Measurements from ENCODE around the gene CRACR2A.

The CRACR2A gene

GRCh38 chr12:3681595-3682061 lies 71.3 kb downstream of the CRACR2A start:
- no peak for DNase-seq

DNA sequence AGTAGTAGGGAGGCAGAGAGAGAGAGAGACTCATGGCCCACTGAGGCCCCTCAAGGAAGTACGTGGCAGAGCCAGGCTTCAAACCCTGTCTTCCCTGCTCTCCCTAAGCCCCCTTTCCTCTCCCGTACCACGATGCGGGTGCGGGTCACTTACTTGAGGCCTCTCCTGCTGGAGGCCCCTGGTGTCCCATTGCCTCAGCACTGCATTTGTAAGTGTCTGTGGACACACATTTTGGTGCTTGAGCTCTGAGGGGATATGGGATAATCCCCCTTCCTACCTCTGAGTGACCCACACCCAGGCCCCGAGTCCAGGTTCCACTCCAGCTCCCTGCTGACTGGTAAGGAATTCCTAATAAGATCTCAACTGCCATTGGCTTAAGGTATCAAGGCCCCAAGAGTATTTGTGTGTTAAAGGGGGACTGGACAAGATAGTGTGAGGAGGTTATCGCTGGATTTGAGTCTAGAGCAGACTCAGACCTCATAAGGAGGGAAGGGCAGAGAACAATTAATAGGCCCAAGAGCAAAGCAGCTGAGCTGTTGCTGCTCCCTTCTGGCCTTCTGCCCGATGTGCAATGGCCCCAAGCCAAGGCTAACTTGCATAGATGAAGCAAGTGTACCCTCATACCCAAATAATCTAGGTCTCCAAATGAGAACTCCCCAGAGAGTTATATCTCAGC lies 71.9 kb downstream of the CRACR2A start:
- no peak for DNase-seq

GRCh38 chr12:3679831-3680230 lies 73.1 kb downstream of the CRACR2A start:
- no peak for DNase-seq

GRCh38 chr12:3677609-3678008 lies 75.3 kb downstream of the CRACR2A start:
- no peak for DNase-seq

DNA sequence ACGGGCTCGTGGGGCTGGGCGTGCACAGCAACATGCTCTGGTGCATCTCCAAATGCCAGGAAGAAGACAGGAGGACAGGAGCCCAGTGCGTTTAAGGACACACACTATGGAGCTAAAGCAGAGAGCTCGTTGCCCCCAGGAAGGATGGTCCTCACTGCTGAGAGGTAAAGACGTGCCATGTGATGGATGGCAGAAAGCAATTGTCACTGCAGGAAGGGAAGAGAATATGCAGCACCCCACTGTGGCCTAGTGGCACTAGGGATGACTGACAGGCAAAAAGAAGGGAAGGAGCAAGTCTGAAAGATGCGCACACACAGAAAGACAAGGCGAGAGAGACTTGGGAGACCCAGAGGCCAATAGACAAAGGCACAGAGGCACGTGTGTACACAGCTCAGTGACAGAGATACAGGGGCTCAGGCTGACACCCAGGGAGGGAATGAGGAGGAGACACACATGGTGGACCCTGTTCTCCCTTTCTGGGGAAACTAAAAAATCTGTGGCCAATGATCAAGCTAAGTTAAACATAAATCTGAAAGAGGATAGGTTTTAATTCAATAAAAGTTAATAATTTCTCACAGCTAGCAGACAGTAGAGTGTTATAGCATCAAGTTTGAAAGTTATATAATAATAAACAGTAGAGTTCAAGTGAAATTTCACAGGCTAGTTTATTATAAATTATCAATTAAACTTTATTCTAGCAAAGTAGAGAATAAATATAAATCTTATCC lies 78.8 kb downstream of the CRACR2A start:
- no peak for DNase-seq

- DNase-seq = no peak
Measured at GRCh38 chr12:3672113-3672509, 80.8 kb downstream of the CRACR2A start.

GRCh38 chr12:3671330-3672112 lies 81.4 kb downstream of the CRACR2A start:
- DNase-seq = no peak

DNA sequence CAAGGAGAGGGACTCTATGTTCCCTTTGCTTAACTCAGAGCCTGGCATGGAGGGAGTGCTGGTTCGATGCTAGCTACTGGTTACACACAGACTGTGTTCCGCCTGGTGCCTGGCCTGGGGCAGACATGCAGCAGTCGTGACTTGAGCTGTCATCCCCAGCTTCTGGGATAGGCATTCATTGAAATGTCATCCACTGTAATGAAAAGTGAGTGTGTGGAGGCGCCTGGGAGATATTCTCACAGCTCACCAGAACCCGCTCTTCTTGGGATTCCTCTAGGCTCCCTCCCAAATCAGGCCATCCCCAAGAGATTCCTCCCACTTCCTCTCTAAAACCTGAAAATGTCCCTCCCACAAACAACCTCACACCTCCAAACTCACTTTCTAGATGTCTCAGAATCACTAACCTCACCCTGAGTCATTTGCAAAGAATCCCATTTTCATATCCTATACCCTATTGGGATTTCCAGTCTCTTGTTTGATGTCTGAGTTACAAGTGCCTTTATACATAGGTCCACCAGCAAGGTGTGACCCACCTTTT lies 82.8 kb downstream of the CRACR2A start:
- no peak for DNase-seq

GRCh38 chr12:3669594-3669993 lies 83.3 kb downstream of the CRACR2A start:
- no peak for DNase-seq

DNA sequence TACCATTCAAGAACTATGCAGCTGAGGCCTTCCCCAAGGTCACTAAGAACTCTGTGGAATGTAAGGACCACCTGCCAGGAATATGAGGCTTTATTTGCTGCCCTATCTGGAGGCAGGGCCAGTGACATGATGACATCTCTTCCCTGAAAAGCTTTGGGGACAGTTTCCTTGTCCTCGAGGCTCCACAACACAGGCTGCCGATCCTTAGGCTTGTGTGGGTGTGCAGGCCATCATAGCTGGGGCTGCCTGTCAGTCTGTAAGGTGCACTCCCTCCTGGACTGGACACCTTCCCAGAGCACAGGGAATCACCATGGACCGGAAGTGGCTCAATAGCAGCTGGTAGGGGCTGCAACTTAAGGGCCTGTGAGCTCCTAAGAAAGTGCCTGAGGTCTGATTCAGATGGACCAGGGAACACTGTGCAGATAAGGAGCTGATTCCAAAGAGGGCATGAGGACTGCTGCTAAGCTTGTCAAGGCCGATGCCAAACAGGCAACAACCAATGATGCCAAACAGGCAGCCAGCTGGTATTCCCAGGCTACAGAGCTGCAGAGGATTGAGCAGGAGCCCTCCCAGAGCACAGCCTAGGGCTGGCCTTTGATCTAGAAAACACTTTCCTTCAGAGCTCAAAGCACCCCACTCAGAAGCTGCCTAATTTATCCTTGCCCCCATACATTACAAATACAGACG lies 84.3 kb downstream of the CRACR2A start:
- DNase-seq = no peak

GRCh38 chr12:3667485-3667884 lies 85.4 kb downstream of the CRACR2A start:
- no peak for DNase-seq

- DNase-seq = no peak
Measured at GRCh38 chr12:3666441-3666840, 86.5 kb downstream of the CRACR2A start.

DNA sequence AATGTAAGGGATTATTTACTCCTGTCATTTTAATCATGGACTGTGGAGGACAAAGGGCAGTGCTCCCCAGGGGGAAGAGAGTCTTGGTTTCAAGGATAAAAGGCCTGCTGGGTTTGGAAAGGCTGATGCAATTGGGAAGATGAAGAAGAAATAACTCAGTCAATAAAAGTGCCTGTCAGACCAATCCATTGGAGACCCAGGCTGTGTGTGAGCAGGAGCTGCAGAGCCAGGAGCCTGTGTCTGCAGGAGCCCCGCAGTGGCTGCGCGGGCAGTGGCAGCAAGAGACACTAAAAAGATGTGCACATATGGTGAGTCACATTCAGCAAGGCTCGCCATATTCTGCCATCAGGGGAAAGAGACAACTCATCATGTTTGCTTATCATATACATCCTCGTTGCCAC lies 90.4 kb downstream of the CRACR2A start:
- no peak for DNase-seq

GRCh38 chr12:3661028-3661427 lies 91.9 kb downstream of the CRACR2A start:
- no peak for DNase-seq

DNA sequence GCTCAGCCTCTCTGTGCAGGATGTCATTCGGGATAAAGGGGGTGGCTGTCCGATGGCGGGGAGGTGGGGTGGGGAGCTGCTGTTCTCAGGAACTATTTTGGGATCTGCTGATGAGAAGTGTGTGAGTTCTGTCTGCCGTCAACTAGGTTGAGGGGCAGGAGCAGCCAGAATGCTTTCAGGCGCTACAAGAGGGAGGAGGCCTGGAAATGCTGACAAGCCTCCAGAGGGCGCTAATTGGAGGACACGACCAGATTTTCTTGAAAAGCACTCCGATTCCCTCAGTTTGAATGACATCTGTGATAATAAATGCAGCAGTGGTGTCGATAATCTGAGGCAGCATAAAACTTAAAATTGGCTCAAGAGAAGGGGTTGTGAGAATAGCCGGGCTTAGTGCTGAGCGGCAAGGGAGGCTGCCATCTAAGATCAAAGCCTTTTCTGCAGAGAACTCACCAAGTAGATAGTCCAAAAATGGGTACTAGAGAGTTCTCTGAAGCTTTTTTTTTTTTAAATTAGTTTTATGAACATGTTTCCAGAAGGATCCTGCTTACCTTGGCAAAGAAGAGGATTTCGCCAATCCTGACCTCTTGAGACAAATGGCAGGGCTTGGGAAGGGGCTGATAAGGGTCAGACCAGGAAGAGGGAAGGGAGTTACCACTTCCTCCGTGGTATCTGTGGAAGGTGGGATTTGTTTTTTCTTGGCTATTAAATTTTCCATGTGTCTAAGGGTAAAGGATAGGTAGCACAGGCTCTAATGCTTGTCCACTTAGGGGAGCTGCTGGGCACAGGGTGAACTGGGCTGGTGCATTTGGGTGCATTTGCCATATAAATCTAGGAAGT lies 94.4 kb downstream of the CRACR2A start:
- DNase-seq = no peak

DNA sequence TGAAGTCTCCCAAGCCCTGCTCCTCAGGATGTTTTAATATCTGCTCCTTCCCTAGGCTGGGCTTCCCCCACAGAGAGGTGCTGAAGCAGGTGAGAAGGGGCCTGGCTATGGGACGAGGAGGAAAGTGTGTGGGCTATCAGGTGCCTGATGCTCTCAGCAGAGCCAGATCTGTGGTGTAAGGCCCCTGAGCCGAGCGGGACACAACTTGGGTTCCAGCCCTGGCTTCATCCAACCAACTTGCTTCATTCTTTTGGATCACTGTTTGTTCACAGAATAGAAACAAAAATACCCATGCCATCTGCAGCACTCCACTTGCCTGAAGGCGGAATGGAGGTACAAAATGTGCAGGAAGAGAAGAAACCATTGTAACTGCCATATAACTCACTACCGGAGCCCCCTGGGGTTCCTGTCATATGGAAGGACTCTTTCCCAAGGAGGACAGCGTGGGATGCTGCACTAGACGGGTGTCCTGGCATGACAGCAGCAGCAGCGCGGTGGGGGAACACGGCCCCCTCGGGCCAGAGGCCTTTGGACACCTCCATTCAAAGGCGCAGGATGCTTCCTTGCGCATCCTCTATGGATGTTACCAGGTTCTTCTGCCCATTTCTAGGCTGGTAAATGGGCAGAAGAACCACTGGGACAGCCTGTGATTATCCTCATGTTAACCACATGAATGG lies 95.8 kb downstream of the CRACR2A start:
- DNase-seq = no peak

DNA sequence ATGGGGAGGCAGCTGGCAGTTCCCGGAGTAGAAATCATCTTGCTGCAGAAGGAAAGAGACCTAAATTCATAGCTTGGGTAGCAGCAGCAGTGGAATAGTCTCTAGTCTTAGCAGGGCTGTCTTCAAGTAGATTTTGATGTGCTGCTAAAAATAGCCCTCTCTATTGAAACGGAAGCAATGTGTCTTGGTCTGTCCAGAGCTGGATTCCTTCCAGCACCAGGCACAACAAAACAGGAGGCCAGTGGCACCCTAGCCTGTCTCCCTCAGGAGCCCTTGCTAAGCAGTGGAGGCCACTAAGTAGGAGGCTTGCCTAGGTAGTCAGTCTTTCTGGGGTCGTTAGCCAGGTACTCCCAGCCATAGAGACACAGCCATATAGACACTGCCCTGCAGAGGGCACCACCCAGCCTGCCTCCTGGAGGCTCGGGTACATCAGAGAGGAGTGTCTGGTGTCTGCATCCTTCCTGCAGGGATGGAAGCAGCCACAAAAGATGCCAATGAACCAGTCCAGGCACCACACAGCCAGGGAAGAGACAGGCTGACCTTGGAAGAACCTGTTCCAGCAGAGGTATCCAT lies 97.5 kb downstream of the CRACR2A start:
- DNase-seq = no peak

DNA sequence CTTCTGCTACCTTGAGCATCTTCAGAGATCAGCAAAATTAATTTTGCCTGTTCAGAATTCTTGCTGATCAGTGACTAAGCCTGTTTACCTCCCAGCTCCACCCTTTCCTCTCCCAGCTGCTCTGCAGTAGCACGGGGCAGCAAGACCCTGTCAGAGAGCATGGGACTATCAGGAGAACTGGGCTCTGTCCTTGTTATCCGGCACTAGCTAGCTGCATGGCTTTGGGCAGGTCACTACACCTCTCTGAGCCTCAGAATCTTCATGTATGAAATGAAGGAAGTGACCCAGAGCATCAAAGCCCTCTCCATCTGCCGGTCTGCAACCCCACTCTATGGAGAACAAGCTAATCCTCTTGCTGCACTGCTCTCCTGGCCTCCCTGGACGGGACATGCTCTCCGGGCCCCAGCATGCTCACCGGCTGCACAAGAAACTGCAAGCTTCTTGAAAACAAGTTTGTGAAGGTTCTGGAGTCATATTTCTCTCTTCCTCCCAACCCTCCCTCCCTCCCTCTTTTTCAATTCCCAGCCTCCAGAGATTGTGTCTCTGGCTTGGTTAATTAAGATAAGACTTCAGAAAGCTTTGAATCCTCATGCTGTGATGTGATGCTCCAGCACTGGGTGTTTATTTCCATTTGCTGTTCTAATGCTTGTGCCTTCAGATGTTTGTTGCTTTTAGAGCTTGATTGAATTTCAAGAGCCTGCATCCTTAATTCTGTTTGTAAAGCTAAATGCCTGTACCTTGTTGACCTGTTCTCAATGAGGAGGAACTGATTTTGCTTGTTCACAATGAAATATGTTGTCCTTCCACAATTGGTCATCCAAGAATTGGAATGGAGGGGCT lies 101.1 kb downstream of the CRACR2A start:
- DNase-seq = no peak

DNA sequence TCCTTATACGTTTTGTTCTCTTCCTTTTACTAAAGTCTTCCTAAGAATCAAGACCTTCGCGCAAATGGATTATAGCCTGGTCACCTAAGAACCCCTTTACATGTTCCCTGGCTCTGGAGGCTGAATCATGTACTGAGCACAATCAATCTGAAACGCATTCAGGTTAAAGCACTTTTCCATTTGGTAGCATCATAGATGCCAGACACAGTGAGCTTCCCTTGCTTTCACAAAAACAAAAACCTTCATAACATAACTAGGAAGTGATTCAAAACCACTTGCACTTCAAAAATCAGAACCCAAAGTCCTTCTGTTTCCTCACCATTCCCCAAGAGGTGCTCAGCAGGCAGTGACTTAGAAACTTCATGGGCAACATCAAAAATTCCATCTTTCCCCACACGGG lies 105.4 kb downstream of the CRACR2A start:
- no peak for DNase-seq

Measured in cerebellar nuclear complex (tissue), 1 donor.